22Rv1 (cell line): ENCODE results near the gene IMMP2L.

Experiments used
- ZFX ChIP-seq: fragments of 450-650 bp; IDR thresholded peaks from 2 replicates; pipeline ENCODE4 v1.6.1; 2017; ENCODE audit warnings: antibody characterized with exemption, borderline replicate concordance
- TF ChIP-seq, protein P1 (sequence below): fragments of 450-650 bp; IDR thresholded peaks from 2 replicates; pipeline ENCODE4 v1.5.1; 2017; ENCODE audit warnings: mild to moderate bottlenecking

DNA sequence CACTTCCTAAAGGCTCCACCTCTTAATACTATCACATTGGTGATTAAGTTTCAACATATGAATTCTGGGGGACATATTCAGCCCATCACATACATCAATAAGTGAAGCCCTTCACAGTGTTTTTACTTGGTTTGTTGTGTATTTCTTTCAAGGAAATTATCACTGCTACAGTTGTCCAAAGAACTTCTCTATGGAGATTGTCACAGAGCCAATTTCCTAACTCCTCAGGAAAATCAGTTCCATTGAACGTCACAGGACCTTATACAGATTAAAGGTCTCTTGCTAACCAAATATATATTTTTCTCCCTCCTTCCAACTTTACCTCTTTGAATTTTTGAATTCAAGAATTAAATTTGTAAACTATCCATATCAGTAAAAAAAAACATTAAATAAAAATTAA is 357.0 kb downstream of the IMMP2L start:
- TF ChIP-seq, protein P1, sequence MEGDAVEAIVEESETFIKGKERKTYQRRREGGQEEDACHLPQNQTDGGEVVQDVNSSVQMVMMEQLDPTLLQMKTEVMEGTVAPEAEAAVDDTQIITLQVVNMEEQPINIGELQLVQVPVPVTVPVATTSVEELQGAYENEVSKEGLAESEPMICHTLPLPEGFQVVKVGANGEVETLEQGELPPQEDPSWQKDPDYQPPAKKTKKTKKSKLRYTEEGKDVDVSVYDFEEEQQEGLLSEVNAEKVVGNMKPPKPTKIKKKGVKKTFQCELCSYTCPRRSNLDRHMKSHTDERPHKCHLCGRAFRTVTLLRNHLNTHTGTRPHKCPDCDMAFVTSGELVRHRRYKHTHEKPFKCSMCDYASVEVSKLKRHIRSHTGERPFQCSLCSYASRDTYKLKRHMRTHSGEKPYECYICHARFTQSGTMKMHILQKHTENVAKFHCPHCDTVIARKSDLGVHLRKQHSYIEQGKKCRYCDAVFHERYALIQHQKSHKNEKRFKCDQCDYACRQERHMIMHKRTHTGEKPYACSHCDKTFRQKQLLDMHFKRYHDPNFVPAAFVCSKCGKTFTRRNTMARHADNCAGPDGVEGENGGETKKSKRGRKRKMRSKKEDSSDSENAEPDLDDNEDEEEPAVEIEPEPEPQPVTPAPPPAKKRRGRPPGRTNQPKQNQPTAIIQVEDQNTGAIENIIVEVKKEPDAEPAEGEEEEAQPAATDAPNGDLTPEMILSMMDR = no peak
- no peak for TF ChIP-seq ZFX
